ENCODE measurements around the gene TRAK1. TPM values are rescaled to one million over a fixed set of nuclear protein-coding genes. Genes with fewer than 3 reads are reported as not detected.

TRAK1 gene
- polyA plus RNA-seq, 3 donors = 6.8 to 16.7 (median 10.5) TPM

DNA sequence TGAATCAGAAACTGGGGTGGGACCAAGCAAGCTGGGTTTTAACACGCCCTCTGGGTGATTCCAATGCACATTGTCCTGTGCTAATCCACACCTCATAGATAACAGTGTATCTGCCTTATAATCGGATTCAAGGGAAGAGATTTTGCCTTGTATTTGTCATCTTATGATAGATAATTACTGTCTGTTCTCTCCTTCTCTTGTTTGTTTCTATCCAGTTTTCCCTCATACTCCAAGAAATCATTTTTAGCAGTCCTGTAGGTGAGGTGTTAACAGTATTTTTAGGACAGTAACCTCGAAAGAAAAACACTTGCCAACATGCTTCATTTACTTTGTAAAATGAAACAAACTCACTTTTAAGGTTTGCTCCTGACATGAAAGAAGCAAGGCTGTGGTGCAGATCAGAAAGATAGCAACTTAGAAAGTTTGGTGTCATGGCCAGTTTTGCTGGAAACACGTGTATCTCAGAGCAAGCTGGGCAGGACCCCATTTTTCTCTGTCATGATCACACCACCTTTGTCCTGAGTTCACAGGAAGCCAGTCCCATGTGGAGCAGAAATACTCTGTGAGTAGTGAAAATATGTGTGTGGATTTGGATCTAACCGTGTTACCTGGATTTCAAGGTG is 72.6 kb downstream of the TRAK1 start:
- no peak overlapping the region for H3K27ac ChIP-seq (ENCODE audit: low read depth, low read length)
- 54 to 78% (median 62%) methylated on average over 5 of the region's 5 CpGs for WGBS, 3 donors

DNA sequence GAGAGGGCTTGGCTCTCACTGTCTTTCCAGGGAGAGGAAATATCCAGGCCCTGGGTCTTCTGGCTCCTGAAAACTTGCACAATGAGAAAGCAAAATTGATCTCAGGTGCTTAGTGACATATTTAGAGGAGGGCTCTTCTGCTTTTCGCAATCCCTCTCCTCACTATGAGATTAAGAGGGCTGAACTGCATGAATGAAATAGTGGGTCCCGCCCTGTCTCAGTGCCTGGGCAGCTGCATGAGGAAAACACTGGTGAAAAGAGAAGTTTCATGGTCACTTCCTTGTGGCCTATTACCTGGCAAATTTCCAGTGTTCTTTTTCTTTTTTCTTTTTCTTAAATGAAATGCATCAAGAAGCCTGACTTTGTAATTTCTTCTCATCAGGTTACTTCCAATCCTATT is 73.5 kb downstream of the TRAK1 start:
- H3K27ac ChIP-seq (ENCODE audit: low read depth, low read length) = no peak overlapping the region
- 50 to 72% (median 71%) methylated on average over 2 of the region's 2 CpGs for WGBS, 3 donors

DNA sequence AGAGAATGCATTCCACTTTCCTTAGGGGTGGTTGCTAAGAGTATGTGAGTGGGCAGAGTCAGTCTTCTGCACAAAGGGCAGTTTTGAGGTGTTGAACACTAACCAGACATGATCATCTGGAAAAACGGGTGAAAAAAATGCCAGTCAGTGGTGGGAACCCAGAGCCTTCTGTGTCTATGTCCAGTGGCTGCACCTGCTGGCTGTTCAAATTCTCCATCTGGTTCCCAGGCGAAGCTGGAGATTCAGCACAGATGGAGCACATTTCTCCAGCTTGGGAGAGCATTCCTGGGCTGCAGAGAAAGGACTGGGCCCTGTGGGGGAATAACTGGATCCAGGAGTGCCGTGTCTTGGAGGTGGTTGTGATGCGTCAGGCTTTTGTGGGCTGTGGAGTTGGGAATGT is 74.1 kb downstream of the TRAK1 start:
- WGBS, 3 donors = 84 to 95% (median 93%) methylated on average over 4 of the region's 4 CpGs
- H3K27ac ChIP-seq (ENCODE audit: low read depth, low read length) = no peak overlapping the region

DNA sequence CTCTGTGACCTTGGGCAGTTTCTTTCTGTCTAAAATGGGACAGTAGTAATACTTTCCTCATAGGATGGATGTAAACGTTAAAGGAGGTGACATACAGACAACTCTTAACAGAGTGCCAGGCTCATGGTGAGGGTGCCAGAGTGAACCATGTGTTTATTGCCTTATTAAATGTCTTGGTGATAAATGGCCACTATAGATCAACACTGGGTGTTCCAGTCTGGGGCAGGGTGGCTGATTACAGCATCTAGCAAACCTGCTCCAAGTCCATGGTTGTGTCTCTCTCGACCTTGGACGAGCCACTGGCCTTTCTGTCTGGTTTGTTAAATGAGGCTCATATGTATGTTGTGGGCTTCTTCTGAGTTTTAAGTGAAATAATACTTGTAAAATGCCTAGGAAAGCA is 75.1 kb downstream of the TRAK1 start:
- WGBS, 3 donors = 43 to 81% (median 81%) methylated on average over 3 of the region's 3 CpGs
- no peak overlapping the region for H3K27ac ChIP-seq (ENCODE audit: low read depth, low read length)

DNA sequence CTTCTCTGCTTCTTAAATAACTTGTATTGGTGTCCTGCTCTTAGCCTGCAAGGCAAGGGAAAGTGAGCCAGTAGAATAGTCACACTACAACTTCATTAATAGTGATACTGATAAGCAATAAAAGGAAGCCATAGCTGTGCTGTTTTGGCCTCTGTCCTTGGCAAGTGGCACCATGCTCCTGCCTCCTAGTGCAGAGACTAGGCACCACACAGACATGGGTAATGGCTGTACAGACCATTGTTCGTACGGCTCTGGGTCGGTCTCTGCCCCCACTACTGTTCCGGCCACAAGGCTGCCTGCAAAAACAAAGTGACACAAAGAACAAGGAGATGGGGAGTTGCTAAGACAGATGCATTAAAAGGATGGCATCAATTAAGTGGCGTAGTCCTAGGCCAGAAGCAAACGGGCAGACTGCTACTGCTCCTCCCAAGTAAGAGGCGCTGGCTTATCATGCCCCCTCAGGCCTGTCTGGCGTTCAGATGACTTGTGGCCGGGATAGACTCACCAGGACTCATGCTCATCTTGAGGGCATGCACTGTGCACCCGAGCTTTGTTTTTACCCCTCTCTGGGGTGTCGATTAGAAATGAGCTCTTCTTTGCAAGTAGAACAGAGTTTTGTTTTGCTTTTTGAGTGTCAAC is 75.6 kb downstream of the TRAK1 start:
- no peak overlapping the region for H3K27ac ChIP-seq (ENCODE audit: low read depth, low read length)
- WGBS, 3 donors = 92 to 95% (median 94%) methylated on average over 11 of the region's 11 CpGs

DNA sequence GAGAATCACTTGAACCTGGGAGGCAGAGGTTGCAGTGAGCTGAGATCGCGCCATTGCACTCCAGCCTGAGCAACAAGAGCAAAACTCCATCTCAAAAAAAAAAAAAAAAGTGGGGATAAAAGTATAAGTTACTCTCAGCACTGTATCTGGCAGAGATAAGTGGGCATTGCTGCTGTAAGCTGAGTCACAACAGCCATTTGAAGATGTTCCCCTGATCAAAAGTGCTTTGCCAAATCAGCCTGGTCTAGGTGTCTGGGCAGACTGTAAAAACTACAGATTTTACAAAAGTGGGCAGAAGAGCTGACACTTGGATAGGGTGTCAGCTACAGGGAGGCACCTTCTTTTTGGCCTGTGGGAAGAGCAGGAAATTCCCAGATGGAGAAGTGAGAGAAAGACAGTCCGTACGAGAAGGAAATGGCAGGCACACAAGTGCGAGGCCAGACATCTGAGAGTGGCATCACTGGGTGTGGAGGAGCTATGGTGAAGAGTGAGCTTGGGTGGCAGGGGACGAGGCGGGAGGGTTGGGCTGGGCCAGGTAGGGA is 78.5 kb downstream of the TRAK1 start:
- no peak overlapping the region for H3K27ac ChIP-seq (ENCODE audit: low read depth, low read length)

DNA sequence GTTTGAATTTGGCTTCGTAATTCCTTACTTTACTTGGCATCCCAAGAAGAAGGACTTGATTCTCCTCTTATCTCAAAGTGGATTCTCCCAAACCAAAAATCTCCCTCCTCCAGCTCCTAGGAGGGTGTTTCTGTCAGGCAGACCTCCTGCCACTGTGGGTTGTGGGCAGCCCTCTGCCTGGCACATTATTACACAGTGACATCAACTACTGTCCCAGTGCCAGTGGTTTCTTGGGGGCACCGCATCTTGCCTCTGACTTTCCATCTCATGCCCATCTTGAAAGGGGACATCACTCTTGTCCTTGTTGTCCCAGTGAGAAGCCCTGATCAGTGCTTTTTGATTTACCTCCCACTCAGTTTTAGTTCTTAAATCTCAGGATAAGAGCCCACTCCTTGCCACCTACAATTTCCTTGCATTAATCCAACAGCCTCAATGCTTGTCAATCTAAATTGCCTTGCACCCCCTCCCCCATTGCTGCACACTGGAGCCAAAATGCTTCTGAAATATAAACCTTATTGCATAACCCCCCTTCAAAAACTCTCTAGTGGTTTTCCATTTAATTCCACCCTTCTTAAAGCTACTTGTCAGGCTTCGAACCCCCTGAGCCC is 81.0 kb downstream of the TRAK1 start:
- no peak overlapping the region for H3K27ac ChIP-seq (ENCODE audit: low read depth, low read length)
- WGBS, 3 donors = 89 to 92% (median 89%) methylated on average over 3 of the region's 3 CpGs

More for the DNA sequence above, 78.5 kb downstream of the TRAK1 start:
- 80 to 88% (median 87%) methylated on average over 7 of the region's 7 CpGs for WGBS, 3 donors

DNA sequence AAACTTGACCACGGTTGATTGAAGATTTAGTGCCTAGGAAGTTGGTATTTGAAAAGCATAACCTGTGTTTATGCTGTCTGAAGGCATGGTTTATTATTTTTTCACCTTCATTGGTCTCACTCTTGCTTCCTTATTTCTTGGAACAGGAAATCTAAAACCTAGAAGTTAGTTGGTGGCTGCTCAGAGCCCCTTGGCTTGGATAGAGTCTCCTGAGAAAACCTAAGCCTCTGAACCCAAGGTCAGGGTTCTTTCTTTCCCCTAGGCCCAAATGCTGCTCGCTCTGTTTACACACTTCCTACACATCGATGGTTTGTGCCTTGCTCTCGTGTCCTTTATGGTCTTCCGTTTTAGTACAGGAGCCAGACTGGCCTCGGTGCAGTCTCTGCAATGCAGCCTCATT is 82.2 kb downstream of the TRAK1 start:
- WGBS, 3 donors = 43 to 74% (median 52%) methylated on average over 6 of the region's 6 CpGs
- no peak overlapping the region for H3K27ac ChIP-seq (ENCODE audit: low read depth, low read length)

DNA sequence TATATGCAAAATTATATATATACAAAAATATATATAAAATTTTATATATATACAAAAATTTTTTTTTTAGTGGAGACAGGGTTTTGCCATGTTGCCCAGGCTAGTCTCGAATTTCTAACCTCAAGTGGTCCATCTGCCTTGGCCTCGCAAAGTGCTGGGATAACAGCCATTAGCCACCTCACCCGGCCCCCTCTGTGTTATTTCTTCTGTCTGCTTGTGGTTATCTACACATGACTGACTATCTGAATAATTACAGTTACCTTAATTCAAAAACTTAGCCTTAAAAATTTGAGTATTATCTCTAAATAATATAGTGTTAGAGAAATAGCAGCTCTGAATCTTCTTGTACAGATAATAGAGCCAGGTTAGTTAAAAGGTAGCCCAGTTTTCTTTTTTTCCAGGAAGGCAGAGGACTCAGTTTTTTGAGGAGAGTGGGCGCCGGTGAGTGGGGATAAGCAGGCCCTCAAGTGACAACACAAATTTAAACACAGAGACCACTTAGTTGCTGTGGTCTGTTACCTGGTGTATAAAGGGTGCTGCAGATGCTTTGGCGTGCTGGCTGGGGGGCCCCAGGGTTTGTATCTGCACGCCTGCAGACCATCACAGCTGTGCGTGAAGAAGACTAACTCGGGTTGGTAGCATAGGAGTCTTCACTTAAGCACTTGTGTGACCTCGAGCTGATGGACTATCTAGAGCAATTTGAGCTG is 83.7 kb downstream of the TRAK1 start:
- no peak overlapping the region for H3K27ac ChIP-seq (ENCODE audit: low read depth, low read length)
- whole genome bisulfite sequencing, 3 donors = 87 to 88% (median 87%) methylated on average over 10 of the region's 10 CpGs

DNA sequence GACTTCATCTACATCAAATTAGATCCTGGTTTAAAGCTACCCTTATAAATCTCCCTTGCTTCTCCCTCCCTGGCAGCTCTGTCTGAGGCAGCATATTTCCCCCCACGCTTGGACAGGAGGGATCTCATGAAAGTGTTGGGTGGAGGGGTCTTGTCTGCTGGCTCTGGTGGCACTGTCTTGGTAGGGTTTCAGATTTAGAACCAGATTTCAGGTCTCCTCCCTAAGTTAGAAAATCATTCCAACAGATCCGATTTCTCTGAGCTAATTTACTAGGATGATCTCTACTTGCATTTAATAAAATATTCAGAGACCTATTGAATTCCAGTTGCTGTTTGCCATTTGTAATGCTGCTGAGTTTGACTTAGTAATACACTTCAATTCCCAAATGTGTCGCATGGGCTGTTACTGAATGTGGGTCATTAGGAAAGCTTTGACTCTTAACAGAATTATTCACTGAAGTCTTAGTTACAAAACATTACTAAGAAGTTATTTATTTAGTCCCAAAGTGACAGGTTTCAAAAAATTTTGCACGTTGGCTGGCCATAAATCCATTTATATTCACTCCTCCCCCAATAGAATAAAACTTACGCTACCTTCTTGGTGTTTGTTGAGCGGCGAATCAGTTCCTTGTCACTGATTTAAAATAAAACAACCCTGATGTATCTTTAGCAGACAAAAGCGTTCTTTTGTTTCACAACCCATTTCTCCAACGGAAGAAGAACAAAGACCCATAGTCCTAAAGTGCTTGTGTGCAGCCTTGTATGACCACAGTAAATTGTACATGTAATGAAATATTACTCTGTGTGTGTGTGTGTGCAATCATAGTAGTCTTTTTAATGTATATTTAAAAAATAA is 84.5 kb downstream of the TRAK1 start:
- WGBS, 3 donors = 67 to 70% (median 70%) methylated on average over 9 of the region's 9 CpGs
- H3K27ac ChIP-seq (ENCODE audit: low read depth, low read length) = no peak overlapping the region

DNA sequence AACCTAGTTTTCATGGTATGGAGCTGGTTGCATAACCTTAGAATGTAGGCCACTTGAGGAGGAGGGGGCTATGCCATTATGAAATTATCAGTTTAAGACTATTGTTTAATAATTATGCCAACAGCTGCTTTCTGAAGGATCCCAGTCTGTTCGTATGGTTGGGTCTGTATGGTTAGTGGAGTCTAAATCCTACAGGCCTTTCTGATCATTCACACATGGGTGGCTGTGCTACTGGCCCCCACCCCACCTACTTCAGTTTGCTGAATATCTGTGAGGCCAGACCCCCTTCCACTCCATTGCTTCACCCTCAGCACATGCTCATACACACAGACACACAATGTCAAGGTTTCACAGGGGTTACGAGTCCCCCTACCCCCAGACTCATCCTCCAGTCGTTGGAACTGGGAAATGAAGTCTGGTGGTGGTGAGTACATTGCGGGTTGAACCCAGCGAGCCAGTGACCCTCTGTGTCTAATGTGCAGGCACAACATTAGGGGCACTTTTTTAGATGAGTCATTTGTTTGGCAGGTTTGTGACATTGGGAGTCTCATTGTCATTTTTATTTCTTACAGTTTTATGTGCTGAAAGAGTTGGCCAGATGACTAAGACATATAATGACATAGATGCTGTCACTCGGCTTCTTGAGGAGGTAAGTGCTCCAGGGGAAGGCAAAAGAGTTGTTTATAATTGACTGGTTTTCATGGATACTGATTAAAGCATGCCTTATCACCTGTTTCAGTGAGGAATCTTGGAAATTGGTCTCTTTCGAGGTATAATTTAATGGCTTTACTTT is 85.3 kb downstream of the TRAK1 start:
- H3K27ac ChIP-seq (ENCODE audit: low read depth, low read length) = no peak overlapping the region
- WGBS, 3 donors = 79 to 85% (median 79%) methylated on average over 7 of the region's 7 CpGs

DNA sequence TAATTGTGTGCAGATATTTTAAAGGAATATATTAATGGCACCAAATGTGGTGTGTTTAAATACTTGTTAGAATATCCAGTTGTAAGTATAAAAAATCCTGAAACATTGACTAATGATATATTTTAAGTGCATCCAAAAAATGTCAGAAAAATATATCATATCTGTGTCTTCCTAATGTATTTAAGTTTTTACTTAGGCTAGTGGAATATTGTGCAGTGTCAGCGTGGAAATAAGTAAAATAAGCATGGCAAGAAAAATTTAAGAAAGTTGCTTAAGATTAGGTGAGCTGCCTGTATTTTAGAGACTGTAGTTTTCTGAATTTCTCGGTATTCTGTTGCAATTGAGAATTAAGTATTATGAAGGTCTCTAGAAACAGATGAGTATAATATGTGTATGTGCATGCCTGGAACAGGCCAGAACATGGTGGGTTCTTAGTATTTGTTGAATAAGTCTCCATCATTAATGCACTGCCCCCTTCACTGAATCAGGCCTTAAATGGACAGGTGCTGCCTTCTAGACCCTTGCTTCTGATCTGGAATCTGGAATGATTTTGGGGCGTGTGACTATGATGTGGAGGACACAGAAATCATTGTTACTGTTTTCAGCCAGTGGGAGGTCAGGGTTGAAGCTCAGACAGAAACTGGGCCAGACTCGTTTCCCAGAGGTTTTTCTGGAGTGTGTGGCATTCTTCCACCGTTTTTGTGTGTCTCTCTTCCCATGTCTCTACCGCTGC is 86.1 kb downstream of the TRAK1 start:
- WGBS, 3 donors = 79 to 82% (median 82%) methylated on average over 6 of the region's 6 CpGs
- H3K27ac ChIP-seq (ENCODE audit: low read depth, low read length) = no peak overlapping the region

DNA sequence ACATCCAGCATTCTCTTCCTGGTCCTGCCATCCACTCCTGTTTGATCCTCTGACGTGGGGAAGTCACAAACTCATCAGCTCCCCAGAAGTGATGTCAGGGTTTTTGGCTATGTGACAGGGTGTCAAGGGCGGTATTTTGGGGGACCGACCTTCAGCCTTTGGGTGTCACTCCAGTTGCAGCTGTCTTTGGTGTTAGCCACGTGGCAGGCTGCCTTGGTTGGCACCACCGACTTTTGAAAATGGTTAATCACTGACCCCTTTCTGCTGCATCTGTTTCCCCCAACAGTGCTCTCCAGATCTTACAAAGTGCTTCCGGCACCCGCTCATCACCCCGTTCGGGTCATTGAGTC is 86.6 kb downstream of the TRAK1 start:
- no peak overlapping the region for H3K27ac ChIP-seq (ENCODE audit: low read depth, low read length)
- 92 to 96% (median 94%) methylated on average over 9 of the region's 9 CpGs for WGBS, 3 donors

DNA sequence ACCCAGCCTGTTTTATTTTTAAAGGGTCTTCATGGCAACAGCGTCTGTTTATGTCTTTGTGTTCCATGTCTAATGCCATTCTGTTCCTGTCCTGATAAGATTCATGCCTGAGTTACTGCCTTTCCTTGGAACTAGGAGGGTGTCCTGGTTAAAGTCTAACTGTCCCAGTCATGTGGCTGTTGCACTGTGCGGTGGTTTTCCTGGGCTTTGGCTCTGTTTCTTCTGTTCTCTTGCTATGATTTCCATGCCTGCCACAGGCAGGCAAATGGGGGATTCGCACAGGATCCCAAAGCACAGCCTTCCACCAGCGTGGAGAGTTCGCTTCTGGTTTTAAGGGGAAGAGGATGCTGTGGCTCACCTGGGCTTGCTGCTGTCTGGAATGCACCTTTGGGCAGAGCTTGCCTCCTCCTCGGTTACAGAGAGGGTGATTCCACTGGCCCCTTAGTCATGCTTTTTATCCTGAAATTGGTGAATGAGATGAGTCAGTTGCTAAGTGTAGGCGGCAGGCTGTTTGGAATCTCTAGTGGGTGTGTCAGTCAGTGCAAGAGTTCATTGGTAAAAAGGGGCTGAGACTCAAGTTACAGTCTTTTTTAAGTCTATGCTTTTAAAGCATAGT is 88.1 kb downstream of the TRAK1 start:
- H3K27ac ChIP-seq (ENCODE audit: low read depth, low read length) = no peak overlapping the region
- WGBS, 3 donors = 37 to 49% (median 44%) methylated on average over 7 of the region's 7 CpGs

DNA sequence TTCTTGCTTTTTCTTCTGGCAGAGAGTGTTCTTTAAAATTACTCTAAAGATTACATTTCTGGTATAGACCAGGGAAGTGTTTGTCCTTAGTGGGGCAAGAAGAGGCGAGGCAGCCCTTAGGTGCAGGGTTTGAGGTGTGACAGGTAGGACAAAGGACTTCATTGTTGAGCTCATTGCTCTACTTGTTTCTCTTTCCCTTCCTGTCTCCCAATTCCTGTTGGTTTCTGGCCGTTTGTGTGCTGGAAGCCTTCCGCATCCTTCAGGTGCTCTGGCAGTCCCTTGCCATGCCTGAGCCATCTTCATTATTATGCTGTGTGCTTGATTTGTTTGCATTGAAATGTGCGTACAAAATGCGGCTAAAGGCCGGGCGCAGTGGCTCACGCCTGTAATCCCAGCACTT is 89.7 kb downstream of the TRAK1 start:
- H3K27ac ChIP-seq (ENCODE audit: low read depth, low read length) = no peak overlapping the region

DNA sequence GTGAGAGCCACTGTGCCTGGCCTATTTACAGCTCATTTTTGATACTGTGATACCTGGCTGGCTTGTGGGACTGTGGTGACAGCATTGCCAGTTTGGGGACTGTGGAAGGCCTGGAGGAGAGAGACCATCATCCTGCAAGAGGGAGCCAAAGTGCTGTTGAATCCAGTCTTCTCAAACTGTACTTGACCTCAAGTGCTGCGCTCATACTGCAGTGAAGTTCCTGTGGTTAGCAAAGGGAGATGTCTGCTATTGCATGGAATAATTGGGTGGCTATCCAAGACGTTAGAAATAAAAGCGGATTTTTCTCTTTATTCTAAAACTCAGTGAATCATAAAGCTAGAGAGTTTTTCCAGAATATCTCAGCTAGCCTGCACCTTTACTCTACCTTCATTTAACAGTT is 91.4 kb downstream of the TRAK1 start:
- 50 to 59% (median 50%) methylated on average over 3 of the region's 3 CpGs for WGBS, 3 donors
- no peak overlapping the region for H3K27ac ChIP-seq (ENCODE audit: low read depth, low read length)

More for the DNA sequence above, 89.7 kb downstream of the TRAK1 start:
- WGBS, 3 donors = 90 to 96% (median 90%) methylated on average over 8 of the region's 8 CpGs

Measured in adipose tissue (tissue), 3 donors.